ENCODE measurements around the gene EDA.

The EDA gene

GRCh38 chrX:70022616-70023015 is 406.7 kb downstream of the EDA start:
- no peak overlapping the region for H3K4me3 ChIP-seq (ENCODE audit: low read depth, low read length)

GRCh38 chrX:70025464-70025863 is 409.6 kb downstream of the EDA start:
- no peak overlapping the region for H3K4me3 ChIP-seq (ENCODE audit: low read depth, low read length)

GRCh38 chrX:70026112-70026850 is 410.4 kb downstream of the EDA start:
- H3K4me3 ChIP-seq (ENCODE audit: low read depth, low read length) = no peak overlapping the region

- no peak overlapping the region for H3K4me3 ChIP-seq (ENCODE audit: low read depth, low read length)
Measured at GRCh38 chrX:70026851-70027200, 410.9 kb downstream of the EDA start.

- no peak overlapping the region for H3K4me3 ChIP-seq (ENCODE audit: low read depth, low read length)
Measured at GRCh38 chrX:70029863-70030262, 413.9 kb downstream of the EDA start.

GRCh38 chrX:70030301-70030767 is 414.4 kb downstream of the EDA start:
- H3K4me3 ChIP-seq (ENCODE audit: low read depth, low read length) = no peak overlapping the region

- no peak overlapping the region for H3K4me3 ChIP-seq (ENCODE audit: low read depth, low read length)
Measured at GRCh38 chrX:70032792-70033191, 416.9 kb downstream of the EDA start.

- H3K4me3 ChIP-seq (ENCODE audit: low read depth, low read length) = no peak overlapping the region
Measured at GRCh38 chrX:70033348-70034051, 417.6 kb downstream of the EDA start.

- no peak overlapping the region for H3K4me3 ChIP-seq (ENCODE audit: low read depth, low read length)
Measured at GRCh38 chrX:70034646-70035045, 418.7 kb downstream of the EDA start.

GRCh38 chrX:70038515-70038914 is 422.6 kb downstream of the EDA start:
- H3K4me3 ChIP-seq (ENCODE audit: low read depth, low read length) = no peak overlapping the region

GRCh38 chrX:70038951-70039350 is 423.0 kb downstream of the EDA start:
- H3K4me3 ChIP-seq (ENCODE audit: low read depth, low read length) = no peak overlapping the region

- no peak overlapping the region for H3K4me3 ChIP-seq (ENCODE audit: low read depth, low read length)
Measured at GRCh38 chrX:70039758-70040157, 423.8 kb downstream of the EDA start.

- H3K4me3 ChIP-seq (ENCODE audit: low read depth, low read length) = no peak overlapping the region
Measured at GRCh38 chrX:70041993-70042392, 426.1 kb downstream of the EDA start.

GRCh38 chrX:70042399-70043371 is 426.8 kb downstream of the EDA start:
- no peak overlapping the region for H3K4me3 ChIP-seq (ENCODE audit: low read depth, low read length)

GRCh38 chrX:70043685-70044084 is 427.8 kb downstream of the EDA start:
- H3K4me3 ChIP-seq (ENCODE audit: low read depth, low read length) = no peak overlapping the region

GRCh38 chrX:70044541-70045245 is 428.8 kb downstream of the EDA start:
- no peak overlapping the region for H3K4me3 ChIP-seq (ENCODE audit: low read depth, low read length)

- no peak overlapping the region for H3K4me3 ChIP-seq (ENCODE audit: low read depth, low read length)
Measured at GRCh38 chrX:70046978-70047377, 431.1 kb downstream of the EDA start.

GRCh38 chrX:70049406-70049805 is 433.5 kb downstream of the EDA start:
- H3K4me3 ChIP-seq (ENCODE audit: low read depth, low read length) = no peak overlapping the region

GRCh38 chrX:70049925-70050324 is 434.0 kb downstream of the EDA start, which contains the start of gene AWAT2:
Gene AWAT2 (minus strand): TSS chrX:70049938. CDS start chrX:70049932, 6 bp downstream.
- H3K4me3 ChIP-seq (ENCODE audit: low read depth, low read length) = no peak within 1 kb of the TSS

GRCh38 chrX:70052895-70053615 is 437.1 kb downstream of the EDA start:
- no peak overlapping the region for H3K4me3 ChIP-seq (ENCODE audit: low read depth, low read length)

Data from iPS-11a (cell line).